GM19452 (cell line): ENCODE measurements around the gene GDF10.

Experiments
- ATAC-seq: cut with Tn5 transposase; IDR thresholded peaks from one replicate; pipeline ENCODE4 v1.9.1; 2021; ENCODE audit not compliant: unreplicated experiment

The GDF10 gene

DNA sequence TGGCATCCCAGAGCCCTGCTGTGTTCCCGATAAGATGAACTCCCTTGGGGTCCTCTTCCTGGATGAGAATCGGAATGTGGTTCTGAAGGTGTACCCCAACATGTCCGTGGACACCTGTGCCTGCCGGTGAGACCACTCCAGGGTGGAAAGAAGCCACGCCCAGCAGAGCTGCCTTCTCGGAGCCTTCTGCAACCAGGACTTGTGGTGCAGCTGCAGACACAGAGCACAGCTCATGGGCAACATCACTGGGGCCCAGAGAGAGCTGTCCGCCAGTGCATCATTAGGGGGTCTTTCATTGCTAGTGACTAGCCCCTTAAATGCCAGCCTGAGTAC, 12.6 kb downstream of the GDF10 start:
- ATAC-seq = no peak

DNA sequence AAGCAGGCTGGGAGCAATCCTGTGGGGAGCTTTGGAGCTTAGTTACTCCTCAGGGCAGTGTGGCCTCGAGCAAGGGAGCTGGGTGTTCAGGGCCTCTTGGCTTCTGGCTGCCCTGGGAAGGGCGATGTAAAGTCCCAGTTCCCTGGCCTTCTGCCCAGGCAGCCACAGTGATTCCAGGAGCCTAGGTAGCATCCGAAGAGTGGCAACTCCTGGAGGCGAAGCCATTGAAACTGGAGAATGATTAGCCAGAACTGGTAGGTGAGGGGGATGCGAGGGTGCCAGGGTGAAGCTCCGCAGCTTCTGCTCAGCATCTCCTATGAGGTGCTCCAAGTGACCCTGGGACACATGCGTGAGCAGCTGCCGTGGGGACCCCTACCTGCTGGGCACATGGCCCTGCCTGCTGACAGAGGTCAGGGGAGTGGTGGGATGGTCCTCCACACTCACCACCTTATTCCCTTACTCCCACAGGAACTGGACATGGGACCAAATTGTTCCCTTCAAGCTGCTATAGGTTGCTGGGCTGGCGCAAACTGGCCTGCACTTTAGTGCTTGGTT, 14.5 kb downstream of the GDF10 start:
- no peak for ATAC-seq

GRCh38 chr10:47315421-47315820, 15.4 kb downstream of the GDF10 start:
- no peak for ATAC-seq

DNA sequence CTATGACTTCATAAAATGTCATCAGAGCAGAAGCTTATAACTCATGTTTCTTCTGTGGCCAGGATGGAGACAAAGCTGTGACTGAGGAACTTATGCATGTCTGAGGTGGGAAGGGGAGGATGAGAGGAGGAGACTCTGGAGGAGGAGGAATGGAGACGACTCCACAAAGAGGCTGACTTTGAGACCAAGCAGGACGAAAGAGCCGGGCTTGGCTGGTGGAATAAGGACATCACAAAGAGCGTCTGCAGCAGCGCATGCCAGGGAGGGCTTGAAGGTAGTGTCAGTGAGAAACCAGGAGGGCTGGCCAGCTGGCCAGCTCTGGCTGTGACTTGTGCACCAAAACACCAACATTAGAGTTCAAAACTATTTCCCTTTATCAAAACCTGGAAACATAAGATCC, 16.1 kb downstream of the GDF10 start:
- no peak for ATAC-seq

DNA sequence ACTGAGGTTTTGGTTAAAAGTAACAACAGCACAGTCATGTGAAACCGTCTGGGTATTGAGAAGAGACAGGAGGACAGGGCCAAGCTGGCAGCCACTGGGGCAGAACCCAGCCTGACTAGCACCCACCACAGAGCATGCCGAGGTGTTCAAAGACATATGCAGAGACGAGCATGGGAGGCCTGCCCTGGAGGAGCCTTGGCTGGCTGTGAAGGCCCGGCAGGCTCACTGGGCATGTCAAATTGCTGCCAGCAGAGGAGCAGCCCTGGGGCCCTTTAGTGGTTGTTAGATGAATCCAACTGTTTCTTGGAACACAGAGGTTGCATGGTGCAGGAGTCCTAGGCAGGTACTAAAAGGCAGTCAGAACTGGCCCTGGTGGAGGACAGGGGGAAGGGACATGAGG, 17.3 kb downstream of the GDF10 start:
- no peak for ATAC-seq

- no peak for ATAC-seq
These were observed 18.7 kb downstream of the GDF10 start for GRCh38 chr10:47318706-47319105.

DNA sequence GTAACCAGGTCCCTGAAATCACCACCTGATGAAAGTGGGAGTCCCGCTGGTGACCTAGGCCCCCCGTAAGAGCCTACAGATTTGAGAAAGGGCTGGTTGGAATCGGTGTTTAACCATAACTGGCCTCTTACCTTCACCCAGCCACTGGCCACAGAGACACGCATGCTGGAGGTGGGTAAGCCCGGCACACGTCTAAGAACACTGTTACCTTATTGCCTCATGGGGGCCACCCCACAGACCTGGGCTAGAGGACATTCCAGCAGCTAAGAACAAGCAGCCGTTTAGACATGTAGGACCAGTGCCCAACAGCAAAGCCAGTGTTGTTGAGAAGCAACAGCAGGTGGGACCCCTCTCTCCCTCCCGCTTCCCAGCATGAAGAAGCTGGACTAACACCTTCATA, 19.8 kb downstream of the GDF10 start:
- no peak for ATAC-seq

DNA sequence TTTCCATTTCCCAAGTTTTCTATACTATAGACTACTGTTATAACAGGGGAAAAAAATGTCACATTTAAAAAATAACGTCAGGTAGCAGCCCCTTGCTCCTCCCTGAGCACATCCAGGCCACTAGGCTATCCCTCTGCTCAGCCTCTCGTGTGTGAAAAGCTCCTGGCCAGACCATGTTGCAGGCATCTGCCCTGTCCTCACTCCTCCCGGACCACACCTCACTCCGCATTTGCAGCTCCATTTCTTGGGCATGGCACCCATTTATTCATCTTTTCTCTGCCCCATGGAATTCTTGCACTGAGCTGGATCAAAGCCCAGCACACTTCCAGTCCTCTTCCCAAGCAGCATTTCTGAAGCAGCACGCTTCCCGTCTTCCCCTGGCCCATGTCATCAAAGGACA, 20.8 kb downstream of the GDF10 start:
- no peak for ATAC-seq

DNA sequence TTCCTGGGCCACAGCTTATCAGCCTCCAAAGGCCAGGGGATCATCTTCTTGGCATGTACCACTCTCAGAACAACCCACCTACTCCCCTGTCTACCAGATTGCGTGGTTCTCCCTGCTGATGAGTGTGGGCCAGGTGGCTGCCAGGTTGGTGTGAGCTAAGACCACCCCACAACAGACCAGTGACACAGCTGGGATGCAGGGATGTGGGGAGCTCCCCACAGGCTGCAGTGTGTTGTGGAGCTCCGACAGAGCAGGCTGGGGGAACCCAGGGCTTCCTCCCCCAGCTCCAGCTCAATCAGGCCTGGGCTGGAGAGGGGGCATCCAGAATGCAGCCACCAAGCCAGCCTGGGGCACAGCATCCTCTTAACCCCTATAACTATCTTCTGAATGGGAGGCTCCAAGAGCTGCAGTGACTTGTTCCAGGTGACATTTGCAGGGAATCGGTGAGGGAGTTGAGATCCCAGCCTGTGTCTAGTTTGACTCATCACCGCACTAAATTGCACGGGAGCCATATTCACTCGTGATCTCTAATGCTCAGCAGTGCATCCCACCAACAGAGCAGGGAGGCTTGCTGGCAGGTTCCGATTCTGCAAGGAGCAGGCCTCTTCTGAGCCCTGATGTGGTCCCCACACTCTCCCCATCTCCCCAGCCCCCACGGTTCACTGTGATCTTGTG, 21.7 kb downstream of the GDF10 start:
- ATAC-seq = no peak

DNA sequence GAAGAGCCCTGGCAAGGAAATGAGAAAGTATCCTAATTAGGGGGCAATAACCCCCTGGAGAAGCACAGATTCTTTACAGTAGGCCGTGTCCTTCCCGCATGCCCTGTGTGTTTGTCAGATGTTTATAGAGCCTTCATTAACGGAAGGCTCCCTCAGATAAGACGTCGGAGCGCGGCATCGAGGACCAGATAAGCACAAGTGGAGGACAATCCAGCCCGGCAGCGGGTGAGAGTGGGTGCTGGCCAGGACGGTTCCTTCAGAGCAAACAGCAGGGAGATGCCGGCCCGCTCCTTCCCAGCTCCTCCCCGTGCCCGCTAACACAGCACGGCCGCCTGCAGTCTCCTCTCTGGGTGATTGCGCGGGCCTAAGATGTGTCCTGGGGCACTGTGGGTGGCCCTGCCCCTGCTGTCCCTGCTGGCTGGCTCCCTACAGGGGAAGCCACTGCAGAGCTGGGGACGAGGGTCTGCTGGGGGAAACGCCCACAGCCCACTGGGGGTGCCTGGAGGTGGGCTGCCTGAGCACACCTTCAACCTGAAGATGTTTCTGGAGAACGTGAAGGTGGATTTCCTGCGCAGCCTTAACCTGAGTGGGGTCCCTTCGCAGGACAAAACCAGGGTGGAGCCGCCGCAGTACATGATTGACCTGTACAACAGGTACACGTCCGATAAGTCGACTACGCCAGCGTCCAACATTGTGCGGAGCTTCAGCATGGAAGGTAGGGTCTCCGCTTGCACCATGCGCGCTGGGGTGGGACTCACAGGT, 22.5 kb downstream of the GDF10 start, which contains the start of gene GDF2:
Gene GDF2, plus strand, starts transcription at position 155 of the 762 bp plus-strand sequence. Its CDS starts 215 bp downstream, at position 370.
- no peak for ATAC-seq

DNA sequence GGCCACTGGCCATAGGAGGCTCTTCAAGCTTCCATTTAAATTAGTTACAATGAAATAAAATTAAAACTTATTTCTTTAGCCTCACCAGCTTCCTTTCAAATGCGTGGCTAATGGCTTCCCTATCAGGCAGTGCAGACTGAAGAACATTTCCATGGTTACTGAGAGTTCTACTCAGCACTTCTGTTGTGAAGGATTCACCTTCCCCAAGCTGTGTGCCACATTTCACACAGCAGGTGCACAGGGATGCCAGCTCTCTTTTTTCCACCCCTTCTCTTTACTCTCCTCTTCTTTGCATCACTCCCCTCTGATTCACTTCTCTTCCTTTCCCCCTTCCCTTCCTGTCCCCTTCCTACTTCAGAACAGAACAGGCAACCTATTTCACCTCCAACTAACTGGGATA, 23.1 kb downstream of the GDF10 start:
- no peak for ATAC-seq

DNA sequence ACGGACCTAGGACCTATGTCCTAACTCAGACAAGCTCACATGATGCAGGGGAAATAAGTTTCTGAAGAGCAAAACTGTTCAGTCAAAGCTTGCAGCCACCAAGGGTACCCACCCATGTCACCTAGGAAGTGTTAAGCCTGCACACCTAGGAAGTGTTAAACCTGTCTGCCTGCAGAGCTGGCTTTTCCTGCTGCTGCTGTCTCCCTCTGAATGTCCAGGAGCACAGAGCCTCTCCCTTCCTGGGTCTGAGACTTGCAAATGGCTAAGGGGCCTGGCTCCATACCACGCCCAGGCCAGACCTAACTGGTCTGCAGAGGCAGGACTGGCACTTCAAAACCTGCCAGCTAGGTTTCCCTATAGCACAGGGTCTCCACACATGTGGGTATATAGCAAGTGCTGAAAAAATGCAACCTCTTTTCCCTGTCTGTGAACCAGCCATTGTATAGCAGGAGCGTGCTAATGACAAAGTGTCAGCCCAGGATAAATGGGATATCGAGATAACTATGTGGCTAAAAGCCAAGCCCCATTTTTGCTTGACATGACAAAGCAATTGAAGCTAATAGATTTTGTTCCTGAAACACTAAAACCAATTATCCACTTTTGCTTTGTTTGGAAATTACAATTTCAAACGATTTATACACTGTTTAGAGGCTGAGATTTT, 23.8 kb downstream of the GDF10 start:
- ATAC-seq = no peak

- no peak for ATAC-seq
These were observed 25.6 kb downstream of the GDF10 start for GRCh38 chr10:47325303-47326291.

DNA sequence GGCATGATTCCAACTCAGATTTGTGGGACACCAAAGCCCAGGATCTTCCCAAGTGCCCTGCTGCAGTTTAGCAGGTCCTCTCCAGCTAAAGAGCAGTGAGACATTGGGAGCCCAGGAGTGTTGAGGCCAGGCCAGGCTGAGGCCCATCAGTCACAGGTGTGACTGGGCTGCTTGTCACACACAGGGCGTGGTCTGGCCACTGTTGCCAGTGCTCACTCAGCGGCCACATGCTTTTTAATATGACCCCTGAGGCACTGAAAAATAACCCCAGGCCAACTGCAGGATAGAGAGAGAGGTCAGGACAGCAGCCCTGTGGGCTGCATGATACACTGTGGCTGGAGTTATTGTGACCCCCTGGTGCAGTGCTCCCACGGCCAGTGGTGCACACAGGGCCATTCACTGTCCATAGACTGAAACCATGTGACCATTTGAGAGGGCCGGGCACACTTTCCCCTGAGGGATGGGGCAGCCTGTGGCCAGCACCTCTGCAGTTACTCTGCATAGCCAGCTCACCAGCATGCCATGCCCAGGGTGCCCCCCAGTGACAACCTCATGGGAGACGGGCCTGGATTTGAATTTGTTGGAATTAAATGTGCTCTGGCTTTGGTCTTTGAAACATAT, 26.4 kb downstream of the GDF10 start:
- no peak for ATAC-seq

DNA sequence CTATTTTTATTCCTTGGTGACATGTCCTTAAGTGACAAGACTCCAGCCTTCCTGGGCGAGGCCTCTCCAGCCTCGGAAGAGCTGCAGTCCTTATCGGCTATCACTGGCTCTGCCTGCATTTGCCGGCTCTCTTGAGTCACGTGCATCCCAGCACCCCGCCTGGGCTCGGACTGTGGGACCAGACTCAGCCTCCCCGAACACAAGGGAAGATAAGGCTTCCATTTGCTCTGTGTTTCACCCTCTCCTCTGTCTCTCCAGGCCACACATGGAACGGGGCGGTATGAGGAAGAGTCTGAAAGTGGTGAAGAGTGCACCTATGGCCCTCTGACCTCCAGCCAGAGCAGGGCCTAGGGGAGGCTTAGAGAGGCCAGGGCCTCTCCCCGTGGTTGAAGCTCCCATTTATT, 26.9 kb downstream of the GDF10 start:
- no peak for ATAC-seq

DNA sequence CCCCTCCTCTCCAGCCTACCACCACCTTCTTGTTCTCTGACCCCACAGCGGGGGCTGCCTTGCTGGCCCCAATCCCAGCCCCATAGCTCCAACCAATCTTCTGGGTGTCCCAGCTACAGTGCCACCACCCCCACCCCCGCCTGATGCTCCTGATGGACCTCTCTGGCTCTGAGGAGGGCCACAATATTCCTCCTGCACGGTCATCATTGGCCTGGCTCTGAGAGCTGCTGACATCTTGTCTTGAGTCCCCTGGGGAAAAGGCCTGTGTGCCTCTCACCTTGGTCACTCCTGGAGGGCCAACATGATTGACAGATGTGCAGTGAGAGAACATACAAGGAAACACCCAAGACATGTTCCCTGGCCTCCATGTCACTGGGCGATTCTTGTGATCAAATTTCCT, 29.9 kb downstream of the GDF10 start:
- no peak for ATAC-seq

GRCh38 chr10:47330366-47330765, 30.4 kb downstream of the GDF10 start:
- ATAC-seq = no peak

DNA sequence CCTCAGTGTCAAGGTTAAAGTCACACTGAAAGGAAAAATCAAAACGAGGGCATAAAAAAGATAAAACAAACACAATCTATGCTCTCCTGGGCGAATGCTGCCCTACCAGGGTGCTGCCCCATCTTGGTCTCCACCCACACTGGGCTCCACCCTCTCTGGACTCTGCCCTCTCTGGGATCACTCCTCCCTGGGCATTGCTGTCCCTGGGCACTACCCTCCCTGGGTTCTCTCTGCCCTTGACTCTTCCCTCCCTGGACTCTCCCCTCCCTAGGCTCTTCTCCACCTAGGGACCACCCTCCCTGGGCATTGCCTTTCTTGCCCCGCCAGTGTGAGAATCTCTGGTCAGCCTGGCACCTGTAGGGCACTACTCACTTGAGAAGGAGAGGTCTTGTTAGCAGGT, 30.8 kb downstream of the GDF10 start:
- ATAC-seq = no peak

DNA sequence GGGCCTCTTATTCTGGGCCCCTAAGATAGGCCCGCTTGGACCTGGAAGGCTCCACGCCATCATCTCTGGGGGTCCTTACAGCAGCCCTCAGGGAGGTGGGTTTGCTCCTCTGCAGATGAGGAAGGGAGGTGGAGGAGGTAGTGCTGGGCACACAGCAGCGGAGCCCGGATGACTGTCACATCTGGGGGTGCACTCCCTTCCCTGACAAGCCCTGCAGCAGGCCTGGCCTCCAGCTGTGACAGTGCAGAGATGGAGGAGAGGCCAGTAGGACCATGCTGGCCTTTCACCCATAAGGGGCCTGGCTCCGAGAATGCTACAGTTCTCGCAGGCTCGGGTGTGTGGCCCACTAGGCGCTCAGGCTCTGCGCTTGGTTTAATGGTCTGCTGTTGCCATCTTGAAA, 31.5 kb downstream of the GDF10 start:
- no peak for ATAC-seq

GRCh38 chr10:47331954-47332353, 32.0 kb downstream of the GDF10 start:
- no peak for ATAC-seq
